HCT116 (cell line): ENCODE measurements around the gene SLC4A5. TPM values are rescaled to one million over a fixed set of nuclear protein-coding genes. Genes with fewer than 3 reads are reported as not detected.

Source experiments
- ATAC-seq: fragments of 200-7000 bp; cut with Tn5 transposase; 2 replicates; pipeline ENCODE4 v1.9.1; 2020; ENCODE audit warnings: mild to moderate bottlenecking, moderate library complexity
- BruUV-seq: library from RNA; stranded (reverse); fragments of 400-500 nt; replicated peaks from 2 replicates; lab custom pipeline; 2021; lab: Mats Ljungman, UMichigan
- CTCF ChIA-PET: fragments of 300-600 bp; sonication (Branson Sonifier 250); formaldehyde crosslinking; loops from one replicate; lab custom pipeline; 2021; ENCODE audit warnings: antibody characterized with exemption; lab: Charles Lee
- POLR2A ChIA-PET: fragments of 300-600, 350-600 bp; sonication (Branson Sonifier 250); formaldehyde crosslinking; loops from one replicate; lab custom pipeline; 2021; ENCODE audit warnings: antibody characterized with exemption; lab: Charles Lee
- RAD21 ChIA-PET, 2 experiments: fragments of 300-600 bp; sonication (Branson Sonifier 250); formaldehyde crosslinking; loops; one replicate each; lab custom pipeline; 2023; ENCODE audit warnings: low total read pairs in 2 of 2; ENCODE audit not compliant: uncharacterized antibody in 2 of 2, unreplicated experiment in 2 of 2, low non-redundant PET in 1 of 2; lab: Charles Lee
- DNase-seq: peaks from one replicate; pipeline ENCODE4 v3.0.0-alpha.2; 2010; ENCODE audit warnings: low read depth, low spot score
- H2AFZ ChIP-seq: fragments of 200-600 bp; shearing (Covaris generic), sonication (generic); 2 replicates; pipeline ENCODE4 v1.6.1; 2017; ENCODE audit warnings: low read depth, mixed run types, mixed read lengths, antibody characterized with exemption, low read length; ENCODE audit not compliant: poor library complexity, severe bottlenecking
- H3K27ac ChIP-seq: 2 replicates; pipeline ENCODE4 v1.5.1; 2012; ENCODE audit warnings: low read depth, low read length
- H3K27me3 ChIP-seq: fragments of 200-600 bp; sonication (generic); 2 replicates; pipeline ENCODE4 v1.6.1; 2016; ENCODE audit warnings: mixed run types, low read length, mixed read lengths; ENCODE audit not compliant: insufficient read depth
- H3K36me3 ChIP-seq, 2 experiments: fragments of 200-500 bp in 1 of 2; fragments of 200-600 bp in 1 of 2; sonication (Bioruptor generic) in 1 of 2; sonication (generic) in 1 of 2; 2 replicates each; pipeline versions ENCODE4 v1.5.1 to v1.6.1; 2014 to 2016; ENCODE audit warnings: low read length in 2 of 2, inconsistent platforms in 1 of 2, mixed read lengths in 1 of 2, mixed run types in 1 of 2; ENCODE audit not compliant: insufficient read depth in 2 of 2, control insufficient read depth in 1 of 2
- H3K4me1 ChIP-seq, 2 experiments: fragments of 200-600 bp in 1 of 2; sonication (generic) in 1 of 2; 2 replicates each; pipeline versions ENCODE4 v1.5.1 to v1.6.1; 2012 to 2017; ENCODE audit warnings: low read length in 2 of 2, inconsistent platforms in 1 of 2, mild to moderate bottlenecking in 1 of 2, mixed read lengths in 1 of 2, mixed run types in 1 of 2, moderate library complexity in 1 of 2; ENCODE audit not compliant: insufficient read depth in 2 of 2, control insufficient read depth in 1 of 2
- H3K4me2 ChIP-seq: fragments of 200-600 bp; sonication (generic); 2 replicates; pipeline ENCODE4 v1.6.1; 2017; ENCODE audit warnings: mixed run types, low read length, mixed read lengths
- H3K4me3 ChIP-seq, 2 experiments: fragments of 200-600 bp in 1 of 2; sonication (generic) in 1 of 2; replicated peaks in 1 of 2; 2 replicates each; pipeline ENCODE4 v1.5.1; 2011 to 2016; ENCODE audit warnings: low read length in 2 of 2, control low read depth in 1 of 2, low read depth in 1 of 2, mild to moderate bottlenecking in 1 of 2, mixed read lengths in 1 of 2, mixed run types in 1 of 2
- H3K79me2 ChIP-seq: fragments of 200-600 bp; sonication (generic); 2 replicates; pipeline ENCODE4 v1.6.1; 2017; ENCODE audit warnings: mild to moderate bottlenecking, mixed run types, low read length, moderate library complexity, mixed read lengths; ENCODE audit not compliant: insufficient read depth
- H3K9ac ChIP-seq: fragments of 200-600 bp; sonication (generic); 2 replicates; pipeline ENCODE4 v1.6.1; 2016; ENCODE audit warnings: low read length, mixed read lengths
- H3K9me2 ChIP-seq: fragments of 200-600 bp; sonication (generic), shearing (Covaris generic); 2 replicates; pipeline ENCODE4 v1.6.1; 2017; ENCODE audit warnings: mixed run types, mild to moderate bottlenecking, moderate library complexity; ENCODE audit not compliant: insufficient read depth
- H3K9me3 ChIP-seq, 2 experiments: fragments of 200-500 bp in 1 of 2; fragments of 200-600 bp in 1 of 2; sonication (Bioruptor generic) in 1 of 2; sonication (generic) in 1 of 2; 2 replicates each; pipeline ENCODE4 v1.6.1; 2014 to 2017; ENCODE audit warnings: low read length in 2 of 2, mixed read lengths in 2 of 2, inconsistent platforms in 1 of 2, low read depth in 1 of 2, mild to moderate bottlenecking in 1 of 2, mixed run types in 1 of 2, moderate library complexity in 1 of 2; ENCODE audit not compliant: control insufficient read depth in 1 of 2, insufficient read depth in 1 of 2
- H4K20me1 ChIP-seq: fragments of 200-600 bp; sonication (generic), shearing (Covaris generic); 2 replicates; pipeline ENCODE4 v1.6.1; 2017; ENCODE audit warnings: mixed run types, mild to moderate bottlenecking, moderate library complexity; ENCODE audit not compliant: insufficient read depth
- ATF3 ChIP-seq: IDR thresholded peaks from 2 replicates; pipeline ENCODE4 v1.6.1; 2012
- CBX3 ChIP-seq: IDR thresholded peaks from 2 replicates; pipeline ENCODE4 v1.6.1; 2012; ENCODE audit warnings: low read depth
- CEBPB ChIP-seq: IDR thresholded peaks from 2 replicates; pipeline ENCODE4 v1.6.1; 2012; ENCODE audit warnings: low read depth
- CTCF ChIP-seq, 3 experiments: fragments of 200-600 bp in 1 of 3; sonication (generic) in 1 of 3; IDR thresholded peaks in 2 of 3; conservative IDR thresholded peaks in 1 of 3; 2 replicates each; pipeline ENCODE4 v1.5.1; 2012 to 2017; ENCODE audit warnings: low read depth in 2 of 3, low read length in 2 of 3, antibody characterized with exemption in 1 of 3, borderline replicate concordance in 1 of 3, control low read depth in 1 of 3, mild to moderate bottlenecking in 1 of 3, mixed read lengths in 1 of 3, mixed run types in 1 of 3, moderate library complexity in 1 of 3; ENCODE audit not compliant: insufficient read depth in 1 of 3
- EZH2 ChIP-seq: fragments of 200-600 bp; sonication (generic); IDR thresholded peaks from 2 replicates; pipeline ENCODE4 v1.6.1; 2017; ENCODE audit warnings: antibody characterized with exemption, mixed run types
- EZH2phosphoT487 ChIP-seq: fragments of 200-600 bp; IDR thresholded peaks from 2 replicates; pipeline ENCODE4 v1.6.1; 2018; ENCODE audit warnings: antibody characterized with exemption, borderline replicate concordance
- POLR2A ChIP-seq: IDR thresholded peaks from 2 replicates; pipeline ENCODE4 v1.7.0; 2011; ENCODE audit warnings: borderline replicate concordance; ENCODE audit not compliant: insufficient read depth, insufficient read length; ENCODE audit errors: extremely low read depth
- RAD21 ChIP-seq: IDR thresholded peaks from 2 replicates; pipeline ENCODE4 v1.6.1; 2012; ENCODE audit warnings: low read depth, mild to moderate bottlenecking
- REST ChIP-seq: IDR thresholded peaks from 2 replicates; pipeline ENCODE4 v1.6.1; 2012; ENCODE audit warnings: low read depth
- SIN3A ChIP-seq: IDR thresholded peaks from 2 replicates; pipeline ENCODE4 v1.6.1; 2012; ENCODE audit warnings: low read depth
- SP1 ChIP-seq: IDR thresholded peaks from 2 replicates; pipeline ENCODE4 v1.6.1; 2012; ENCODE audit warnings: low read depth
- SRF ChIP-seq: IDR thresholded peaks from 2 replicates; pipeline ENCODE4 v1.6.1; 2012; ENCODE audit warnings: low read depth
- intact Hi-C: fragments of 100-400 bp; cut with micrococcal nuclease; formaldehyde crosslinking; loops from 2 replicates; pipeline ENCODE4 v1.10.0; 2022
- total RNA-seq: library from RNA; stranded (reverse); gene quantifications from one replicate; pipeline ENCODE4 v1.2.1, GENCODE V29; 2021; ENCODE audit not compliant: unreplicated experiment

The SLC4A5 gene
- total RNA-seq, 1 experiment from 2014 or later = 0.91 TPM

- Histone ChIP-seq H4K20me1 (no peaks in the 10 kb centered on the region), H3K4me1 (no peaks in the 10 kb centered on the region), H3K9me3 (no peaks in the 10 kb centered on the region), H3K36me3 (peaks cover 18 to 37% of the 10 kb centered on the region in 2 experiments; a peak in 3 of 4 replicates), H3K27me3 (no peaks in the 10 kb centered on the region), H3K79me2 (no peaks in the 10 kb centered on the region), H3K9me2 (no peaks in the 10 kb centered on the region), H3K4me3 (no peak overlapping the region), H3K9ac (no peak overlapping the region), H3K27ac (no peak overlapping the region), H3K4me2 (no peak overlapping the region), H2AFZ (no peak overlapping the region)
- DNase-seq = no peak
- no peak for TF ChIP-seq CEBPB
- TF ChIP-seq SRF = no peak
- no peak for TF ChIP-seq POLR2A
- no peak for TF ChIP-seq SP1
- TF ChIP-seq RAD21 = no peak
- no peak for TF ChIP-seq REST
- TF ChIP-seq SIN3A = no peak
- no peak for TF ChIP-seq EZH2phosphoT487
- TF ChIP-seq CBX3 = no peak
- no peak for TF ChIP-seq EZH2
- TF ChIP-seq ATF3 = no peak
- no peak for TF ChIP-seq CTCF (IDR thresholded peaks at IDR 0.05 in 2 of 3, conservative IDR thresholded peaks at IDR 0.05 in 1 of 3; ENCODE audit: borderline replicate concordance in 1 of 3, insufficient read depth in 1 of 3, low read depth in 2 of 3, low read length in 2 of 3)
- ChIA-PET CTCF (interaction anchor here (1.1 kb wide), 1 partner anchor 27 kb away, joined by 4 read pairs; no protein-coding TSS in a partner anchor), RAD21 (no interaction called here), POLR2A (no interaction called here)
- TSS peak; percentile 37 for BruUV-seq
- intact Hi-C loops = no loop called here
- ATAC-seq = no peak
Measured at GRCh38 chr2:74361327-74361726, 18.1 kb upstream of the SLC4A5 start.
